Upper lobe of left lung (tissue), 4 donors: ENCODE measurements around the gene TNNC1.
A peak's percentile ranks its signal among the peaks of the same experiment; 100 is the strongest.

Source experiments
- EP300 ChIP-seq, 4 donors: sonication (generic); formaldehyde crosslinking; IDR thresholded peaks; one replicate each; pipeline ENCODE4 v1.5.1; 2017; ENCODE audit warnings: antibody characterized with exemption in 4 of 4, control low read depth in 2 of 4
- POLR2A ChIP-seq, 4 donors: fragments of 450-650 bp; IDR thresholded peaks; one replicate each; pipeline ENCODE4 v1.5.1; 2016 to 2017; ENCODE audit warnings: antibody characterized with exemption in 4 of 4, mild to moderate bottlenecking in 2 of 4
- POLR2AphosphoS5 ChIP-seq, 2 donors: sonication (generic); formaldehyde crosslinking; IDR thresholded peaks; one replicate each; pipeline ENCODE4 v1.5.1; 2017; ENCODE audit warnings: antibody characterized with exemption in 2 of 2
- TF ChIP-seq, protein P1 (sequence below), 6 experiments: fragments of 450-650 bp in 4 of 6; fragments of 200-600 bp in 2 of 6; sonication (generic) in 2 of 6; IDR thresholded peaks; one replicate each; pipeline ENCODE4 v1.5.1; 2016 to 2019; ENCODE audit warnings: antibody characterized with exemption in 6 of 6

DNA sequence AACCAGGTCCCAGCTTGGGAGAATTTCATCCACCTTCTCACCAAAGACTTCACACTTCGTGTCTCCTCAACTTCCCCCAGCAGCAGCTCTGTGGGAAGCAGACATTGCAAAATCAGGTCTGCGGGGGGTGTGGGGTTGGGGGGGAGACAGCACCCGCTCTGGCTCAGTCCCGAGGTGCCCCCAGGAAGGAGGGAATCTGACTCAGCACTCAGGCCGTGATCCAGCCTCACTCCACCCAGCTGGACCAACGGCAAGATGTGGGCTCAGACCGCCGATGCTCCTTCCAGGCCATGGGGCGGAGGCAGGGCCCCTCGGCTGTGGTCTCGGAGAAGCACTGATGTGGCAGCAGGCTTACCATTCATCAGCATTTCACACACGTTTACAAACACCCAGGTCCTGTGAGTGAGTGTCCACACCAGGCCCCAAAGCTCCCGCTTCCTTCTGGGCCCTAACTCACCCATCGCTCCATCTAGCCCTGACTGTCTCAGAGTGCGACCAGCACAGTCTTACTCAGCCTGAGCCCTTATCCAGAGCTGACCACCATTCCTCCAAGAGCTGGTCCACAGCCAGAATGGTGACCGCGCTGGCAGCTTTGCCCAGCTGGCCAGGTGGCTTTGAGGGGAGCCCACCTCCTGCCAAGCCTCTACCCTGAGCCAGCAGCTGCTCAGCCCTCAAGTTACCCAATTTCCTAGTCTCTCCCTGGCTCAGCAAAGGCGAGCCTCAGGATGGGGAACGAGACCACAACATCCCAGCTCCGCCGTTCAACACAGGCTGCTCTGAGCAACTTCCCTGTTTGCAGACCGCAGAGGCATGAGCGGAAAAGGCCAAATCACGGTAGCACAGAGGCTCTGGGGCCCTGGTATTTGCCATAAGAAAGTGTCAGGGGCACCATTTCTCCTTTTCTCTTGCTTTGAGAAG is 44.6 kb upstream of the TNNC1 start:
- TF ChIP-seq, protein P1, sequence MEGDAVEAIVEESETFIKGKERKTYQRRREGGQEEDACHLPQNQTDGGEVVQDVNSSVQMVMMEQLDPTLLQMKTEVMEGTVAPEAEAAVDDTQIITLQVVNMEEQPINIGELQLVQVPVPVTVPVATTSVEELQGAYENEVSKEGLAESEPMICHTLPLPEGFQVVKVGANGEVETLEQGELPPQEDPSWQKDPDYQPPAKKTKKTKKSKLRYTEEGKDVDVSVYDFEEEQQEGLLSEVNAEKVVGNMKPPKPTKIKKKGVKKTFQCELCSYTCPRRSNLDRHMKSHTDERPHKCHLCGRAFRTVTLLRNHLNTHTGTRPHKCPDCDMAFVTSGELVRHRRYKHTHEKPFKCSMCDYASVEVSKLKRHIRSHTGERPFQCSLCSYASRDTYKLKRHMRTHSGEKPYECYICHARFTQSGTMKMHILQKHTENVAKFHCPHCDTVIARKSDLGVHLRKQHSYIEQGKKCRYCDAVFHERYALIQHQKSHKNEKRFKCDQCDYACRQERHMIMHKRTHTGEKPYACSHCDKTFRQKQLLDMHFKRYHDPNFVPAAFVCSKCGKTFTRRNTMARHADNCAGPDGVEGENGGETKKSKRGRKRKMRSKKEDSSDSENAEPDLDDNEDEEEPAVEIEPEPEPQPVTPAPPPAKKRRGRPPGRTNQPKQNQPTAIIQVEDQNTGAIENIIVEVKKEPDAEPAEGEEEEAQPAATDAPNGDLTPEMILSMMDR (IDR thresholded peaks at IDR 0.05) = no peak
- TF ChIP-seq POLR2AphosphoS5 (IDR thresholded peaks at IDR 0.05) (peak in 1 of 2 donors; percentile 26), EP300 (IDR thresholded peaks at IDR 0.05) (no peak), POLR2A (IDR thresholded peaks at IDR 0.05) (no peak)
